HG03064 (cell line): Measurements from ENCODE around the gene MOCOS.

Experiments used
- ATAC-seq: cut with Tn5 transposase; IDR thresholded peaks from one replicate; pipeline ENCODE4 v1.9.1; 2021; ENCODE audit warnings: low read depth; ENCODE audit not compliant: unreplicated experiment

The MOCOS gene

DNA sequence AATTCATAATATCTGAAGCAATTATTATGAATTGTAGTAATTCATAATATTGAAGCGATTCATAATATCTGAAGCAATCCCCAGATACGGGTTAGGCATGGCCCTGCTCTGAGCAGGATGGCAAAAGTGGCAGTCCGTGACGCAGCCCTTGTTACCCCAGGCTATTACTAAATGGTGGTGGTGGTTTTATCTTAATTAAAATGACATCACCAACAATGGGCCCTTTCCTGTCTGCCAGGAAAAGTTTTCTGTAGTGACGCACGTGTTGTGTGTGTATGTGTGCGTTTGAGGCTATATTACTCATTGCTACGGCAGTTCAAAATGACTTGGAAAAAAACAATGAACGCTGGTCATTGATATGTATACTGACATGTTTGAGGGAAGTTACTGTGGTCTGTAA, 10.6 kb upstream of the MOCOS start:
- ATAC-seq: no peak

DNA sequence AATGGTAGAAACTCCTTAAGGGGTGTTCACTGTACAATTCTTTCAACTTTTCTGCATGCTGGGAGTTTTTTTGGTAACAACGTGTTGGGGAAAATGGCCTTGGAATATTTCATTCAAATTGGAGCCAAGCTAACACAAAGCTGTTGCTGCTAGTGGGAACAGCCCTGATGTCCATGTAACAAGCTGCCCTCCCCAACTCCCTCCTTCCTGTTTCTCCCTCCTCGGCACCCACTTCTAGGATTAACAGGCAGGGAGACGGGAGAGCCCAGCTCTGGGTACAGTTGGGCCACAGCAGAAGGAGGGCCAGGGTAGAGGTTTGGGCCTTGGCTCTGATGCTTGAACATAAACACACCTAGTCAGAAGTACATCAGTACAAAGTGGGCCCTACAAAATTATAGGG, 9.4 kb upstream of the MOCOS start:
- ATAC-seq: no peak

DNA sequence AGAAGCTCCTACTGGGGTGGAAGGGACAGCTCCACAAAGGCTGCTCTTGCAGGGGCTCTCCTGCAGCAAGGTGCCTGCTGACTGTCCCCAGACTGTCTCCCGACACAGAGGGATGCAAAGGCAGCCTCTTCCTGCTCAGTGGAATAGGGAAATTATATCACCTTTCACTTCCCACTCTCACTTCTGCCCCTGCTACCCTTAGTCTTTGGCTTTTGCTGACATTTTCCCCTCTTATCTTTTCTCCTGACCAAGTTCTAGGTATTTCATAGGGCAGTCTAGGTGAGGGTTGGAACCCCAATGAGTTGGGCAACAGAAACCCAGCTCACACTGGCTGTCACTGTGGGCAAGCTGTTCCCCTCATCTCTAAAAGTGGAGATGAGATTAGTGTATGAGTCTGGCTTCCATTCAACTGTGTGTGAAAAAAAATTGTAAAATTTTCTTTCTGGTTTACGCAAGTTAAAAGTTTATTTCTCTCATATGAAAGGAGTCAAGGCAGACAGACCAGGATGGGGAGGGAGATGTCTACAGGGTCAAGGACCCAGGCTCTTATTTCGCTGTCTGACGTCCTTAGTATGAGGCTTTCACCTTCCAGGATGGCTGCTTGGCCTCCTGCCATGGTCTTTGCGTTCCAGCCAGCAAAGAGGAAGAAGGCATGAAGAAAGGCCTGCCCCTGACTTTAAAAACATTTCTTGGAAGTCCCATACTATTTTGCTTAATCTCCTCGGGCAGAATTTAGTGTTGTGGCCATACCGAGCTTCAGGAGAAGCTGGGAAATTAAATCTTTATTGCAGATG, 7.5 kb upstream of the MOCOS start:
- ATAC-seq: no peak

DNA sequence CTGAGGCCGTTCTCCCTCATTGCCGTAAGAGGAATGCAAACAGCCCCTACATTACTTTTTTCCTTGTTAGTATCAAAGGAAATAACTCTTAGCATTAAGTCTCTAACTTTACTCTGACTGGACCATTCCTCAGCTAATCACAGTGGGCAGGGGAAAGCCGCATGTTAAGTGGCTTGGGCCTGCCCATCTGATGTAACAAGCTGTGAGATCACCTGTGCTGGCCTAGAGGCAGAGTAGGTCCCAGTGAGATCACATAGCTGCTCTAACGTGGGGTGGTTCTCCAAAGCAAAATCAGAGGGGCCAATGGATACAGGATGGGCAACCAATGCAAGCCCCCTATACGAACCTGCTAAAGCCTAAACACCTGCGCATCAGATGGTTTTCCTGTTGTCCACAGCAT, 5.9 kb upstream of the MOCOS start:
- no peak for ATAC-seq

DNA sequence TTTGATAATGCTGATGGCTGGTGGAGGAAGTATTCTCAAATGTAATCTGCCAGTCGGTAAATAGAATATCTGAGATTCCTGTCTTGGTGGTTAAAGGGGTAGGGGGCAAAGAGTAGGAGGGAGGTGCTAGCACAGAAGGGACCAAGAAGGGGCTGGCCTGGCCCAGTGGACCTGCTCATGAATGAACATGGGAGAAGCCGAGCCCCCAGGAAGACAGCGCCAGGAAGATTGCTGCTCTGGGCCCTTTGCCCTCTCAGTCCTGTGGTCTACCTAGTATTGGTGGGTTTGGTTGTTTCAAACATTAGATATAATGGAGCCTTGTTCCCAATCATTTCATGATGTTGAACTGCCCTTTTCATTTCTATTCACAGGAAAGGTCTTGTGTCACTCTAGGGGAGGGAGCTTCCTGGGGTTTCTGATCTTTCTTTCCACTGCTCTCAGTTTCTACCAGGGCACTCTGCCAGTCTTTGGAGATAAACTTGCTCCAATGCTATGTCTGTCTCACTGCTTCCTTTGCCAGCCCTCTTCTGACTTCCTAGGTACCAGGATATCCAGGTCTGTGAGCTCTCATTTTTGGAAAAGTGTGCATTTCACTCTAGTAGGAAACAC, 5.3 kb upstream of the MOCOS start:
- ATAC-seq: no peak

DNA sequence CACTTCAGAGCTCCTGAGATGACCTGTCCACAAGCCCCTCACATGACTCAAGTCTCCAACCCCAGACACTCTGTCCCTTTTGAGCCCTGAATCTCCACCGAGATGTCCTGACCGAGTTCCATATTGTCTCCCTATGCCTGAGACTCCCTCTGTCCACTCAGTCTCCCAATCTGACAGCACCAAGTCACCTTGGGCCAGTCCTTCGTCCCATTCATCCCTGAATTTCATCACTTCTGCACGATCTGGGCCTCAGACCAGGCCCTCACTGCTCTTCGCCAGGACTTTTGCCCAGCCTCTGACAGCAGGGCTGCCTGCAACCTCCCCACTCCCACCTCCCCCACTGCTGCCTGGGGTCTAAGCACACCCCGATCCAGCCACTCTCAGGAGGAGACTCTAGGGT, 4.3 kb upstream of the MOCOS start:
- ATAC-seq: no peak

DNA sequence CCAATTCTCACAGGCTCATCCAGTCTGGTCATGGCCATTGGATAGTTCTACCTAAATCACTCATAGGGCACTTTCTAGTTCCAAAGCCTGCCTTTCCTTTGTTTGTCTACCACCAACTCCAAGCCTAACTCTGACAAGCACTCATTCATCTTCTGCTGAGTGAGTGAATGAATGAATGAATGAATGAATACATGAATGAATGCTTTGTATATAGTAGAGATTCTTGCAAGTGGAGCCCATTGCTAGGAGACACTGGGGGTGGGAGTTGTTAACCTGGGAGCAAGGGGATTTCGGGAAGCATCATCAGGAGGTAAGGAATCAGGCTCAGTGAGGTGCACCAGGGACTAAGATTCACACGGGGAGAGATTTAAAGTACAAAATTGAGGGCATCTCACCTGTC, 3.3 kb upstream of the MOCOS start:
- ATAC-seq: no peak

DNA sequence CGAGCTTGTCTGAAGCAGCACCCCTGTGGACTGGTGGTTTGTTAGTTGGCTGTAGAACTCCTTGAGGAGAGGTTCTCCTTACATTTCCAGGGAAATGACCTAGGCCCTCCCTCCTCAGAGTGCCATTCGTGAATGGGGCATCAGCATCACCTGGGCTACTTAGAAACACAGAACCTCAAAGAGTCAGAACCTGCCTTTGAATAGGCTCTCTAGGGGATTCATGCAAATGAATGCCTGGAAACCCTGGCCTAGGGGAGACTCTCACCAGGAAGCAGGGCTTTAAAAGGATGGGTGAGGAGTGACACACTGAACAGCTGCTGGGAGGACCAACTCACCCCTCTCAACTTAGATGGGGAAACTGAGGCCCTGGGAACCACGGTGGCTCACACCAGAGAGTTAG, 2.1 kb upstream of the MOCOS start:
- no peak for ATAC-seq

DNA sequence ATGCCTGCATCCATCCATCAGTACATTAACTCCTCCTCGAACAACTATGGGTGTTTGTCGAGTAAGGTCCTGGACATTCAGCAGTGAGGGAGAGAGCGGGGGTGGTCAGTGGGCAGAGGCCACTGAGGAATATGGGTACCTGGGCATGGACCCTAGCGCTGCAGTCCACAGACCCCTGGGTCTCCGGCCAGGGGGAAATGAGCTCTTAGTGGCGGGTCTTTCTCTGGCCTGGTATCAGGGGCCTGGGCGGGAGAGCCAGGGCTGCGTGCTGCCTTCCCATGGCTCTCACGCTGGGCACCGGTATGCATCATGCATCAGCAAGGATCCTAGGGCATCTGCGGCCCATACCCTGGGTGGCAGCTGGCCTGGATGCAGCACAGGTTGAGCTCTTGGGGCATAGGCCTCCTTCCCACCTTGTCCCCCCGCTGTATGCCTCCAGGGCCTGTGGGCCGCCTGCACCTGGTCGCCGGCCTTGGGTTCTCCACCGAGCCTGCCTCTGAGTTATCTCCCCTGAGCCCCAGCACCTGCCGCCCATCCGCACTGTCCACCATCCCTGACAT, 1.3 kb upstream of the MOCOS start:
- no peak for ATAC-seq

DNA sequence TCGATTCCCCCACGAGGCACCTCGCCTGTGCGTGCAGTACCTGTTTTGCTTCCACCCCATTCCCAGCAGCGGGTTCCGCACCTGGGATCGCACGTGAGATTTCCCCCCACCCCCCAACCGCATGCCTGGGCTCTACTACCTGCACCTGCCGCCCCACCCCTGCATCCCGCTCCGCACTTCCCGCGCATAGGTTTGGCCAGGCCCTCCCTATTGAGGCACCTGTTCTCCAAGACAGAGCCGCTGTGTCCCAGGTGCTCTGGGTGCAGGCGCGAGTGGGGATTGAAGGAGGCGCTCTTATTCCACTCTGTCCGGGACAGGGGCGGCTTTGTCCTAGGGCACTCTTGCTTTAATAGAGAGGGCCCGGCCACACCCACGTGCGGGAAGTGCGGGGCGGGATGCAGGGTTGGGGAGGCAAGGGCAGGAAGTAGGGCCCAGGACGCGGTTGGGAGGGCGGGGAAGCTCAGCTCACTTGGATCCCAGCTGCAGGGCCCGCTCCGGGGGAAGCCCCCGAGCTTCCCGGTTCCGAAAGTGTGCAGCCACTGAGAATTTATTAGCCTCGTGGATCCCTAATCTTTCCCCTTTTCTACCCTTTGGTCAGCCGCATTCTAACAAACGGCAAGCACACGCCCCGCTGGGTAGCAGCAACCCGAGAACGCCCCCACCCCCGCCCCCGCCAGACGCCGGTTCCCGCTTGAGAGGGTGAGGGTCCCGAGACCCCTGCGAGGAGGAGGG, 670 bp upstream of the MOCOS start:
- ATAC-seq: no peak

DNA sequence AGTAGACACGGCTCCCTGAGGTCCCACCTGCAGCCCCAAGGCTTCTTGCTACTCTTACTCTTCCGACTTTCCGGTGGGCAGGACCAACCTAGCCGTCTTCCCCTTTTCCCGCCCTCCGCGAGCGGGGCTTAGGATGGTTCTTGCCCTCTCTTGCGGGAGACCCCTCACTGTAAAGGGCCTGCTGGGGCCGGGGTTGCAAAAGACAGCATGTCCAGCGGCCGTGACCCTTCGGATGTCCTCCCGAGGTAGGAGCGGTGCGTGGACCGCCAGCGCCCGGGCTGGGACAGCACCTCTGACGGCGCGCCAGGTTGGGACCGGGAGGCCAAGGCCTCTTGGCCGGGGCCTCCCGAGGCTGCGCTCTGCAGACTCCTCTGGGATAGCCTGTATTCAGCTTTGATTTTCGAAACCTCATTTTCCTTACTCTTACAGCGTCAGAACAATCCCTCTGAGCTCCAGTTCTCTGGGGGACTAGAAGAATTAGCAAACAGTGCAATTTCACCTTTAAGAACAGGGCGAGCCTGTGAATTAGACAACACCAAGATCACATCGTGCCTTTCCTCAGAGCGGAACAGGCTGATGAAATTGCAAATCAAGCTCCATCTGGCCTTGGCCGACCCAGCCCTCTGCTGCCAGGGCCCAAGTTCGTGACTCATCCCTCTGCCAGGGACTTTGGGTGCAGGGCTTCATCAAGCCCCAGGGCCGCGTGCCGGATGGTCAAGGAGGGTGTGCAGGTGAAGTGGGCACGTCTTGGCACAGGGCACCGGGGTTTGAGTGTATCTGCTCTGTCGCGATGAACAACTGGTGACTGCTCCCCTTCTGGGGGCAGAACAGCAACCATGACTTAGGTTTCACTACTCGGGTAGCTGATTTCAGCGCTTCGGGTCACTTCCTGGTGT, 777 bp downstream of the MOCOS start:
- ATAC-seq: peak; percentile 10

DNA sequence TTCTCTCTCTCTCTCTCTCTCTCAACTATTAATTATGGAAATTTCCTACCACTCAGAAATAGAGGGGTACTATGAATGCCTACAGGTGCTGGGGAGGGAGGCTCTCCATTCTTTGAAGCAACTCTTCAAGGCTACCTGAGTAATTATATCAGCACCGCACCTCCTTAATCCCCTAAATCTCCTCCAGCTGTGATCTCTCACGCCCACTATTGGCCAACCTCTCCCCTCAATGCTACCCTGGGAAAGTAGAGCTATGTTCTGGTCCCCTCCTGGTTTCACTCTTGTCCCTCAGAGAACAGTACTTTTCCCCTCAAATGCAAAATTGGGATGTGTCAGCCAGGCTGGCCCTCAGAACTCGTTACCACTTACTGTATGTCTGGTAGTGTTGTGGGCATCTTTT, 1.6 kb downstream of the MOCOS start:
- no peak for ATAC-seq

DNA sequence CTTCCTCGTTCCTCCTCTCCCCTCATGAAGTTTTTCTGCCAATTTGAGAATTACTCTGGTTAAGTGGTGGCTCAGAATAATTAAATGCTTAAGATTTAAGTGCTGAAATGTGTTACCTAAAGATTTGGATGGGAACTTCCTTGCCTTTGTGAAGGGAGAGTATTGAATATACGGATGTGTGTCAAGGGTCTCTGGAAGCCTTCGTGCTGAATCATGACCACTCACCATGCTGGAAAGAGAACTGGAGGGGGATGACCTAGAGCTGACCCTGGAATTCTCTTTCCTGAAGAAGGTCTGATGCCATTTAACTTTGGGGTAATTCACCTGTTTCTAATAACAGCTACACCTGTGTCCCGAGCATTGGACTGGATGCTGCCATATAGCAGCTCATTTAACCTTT, 2.2 kb downstream of the MOCOS start:
- no peak for ATAC-seq

DNA sequence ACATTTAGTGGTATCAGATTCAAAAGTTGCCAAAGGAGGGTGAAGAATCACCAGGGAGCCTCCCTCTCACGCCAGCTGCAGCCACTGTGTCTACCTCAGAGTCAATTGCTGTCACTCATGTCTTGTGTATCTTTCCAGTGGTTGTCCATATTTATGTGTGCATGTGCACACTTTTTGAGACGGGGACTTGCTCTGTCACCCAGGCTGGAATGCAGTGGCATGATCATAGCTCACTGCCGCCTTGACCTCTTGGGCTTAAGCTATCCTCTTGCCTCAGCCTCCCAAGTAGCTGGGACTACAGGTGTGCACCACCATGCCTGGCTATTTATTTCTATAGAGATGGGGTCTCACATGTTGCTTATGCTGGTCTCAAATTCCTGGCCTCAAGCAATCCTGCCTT, 4.0 kb downstream of the MOCOS start:
- no peak for ATAC-seq

DNA sequence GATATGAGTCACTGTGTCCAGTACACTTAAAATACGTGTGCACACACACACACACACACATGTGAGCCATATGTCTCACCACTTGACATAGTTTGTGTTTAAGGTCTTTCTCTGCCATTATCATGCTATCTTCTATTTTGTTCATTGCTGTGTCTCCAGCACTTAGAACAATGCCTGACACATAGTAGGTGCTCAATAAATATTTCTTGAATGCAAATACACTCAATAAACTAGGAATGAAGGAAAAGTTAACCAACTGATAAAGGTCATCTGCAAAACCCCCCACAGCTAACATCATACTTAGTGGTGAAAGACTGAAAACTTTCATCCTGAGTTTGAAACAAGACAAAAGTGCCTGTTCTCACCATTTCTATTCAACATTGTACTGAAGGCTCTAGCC, 4.4 kb downstream of the MOCOS start:
- no peak for ATAC-seq

DNA sequence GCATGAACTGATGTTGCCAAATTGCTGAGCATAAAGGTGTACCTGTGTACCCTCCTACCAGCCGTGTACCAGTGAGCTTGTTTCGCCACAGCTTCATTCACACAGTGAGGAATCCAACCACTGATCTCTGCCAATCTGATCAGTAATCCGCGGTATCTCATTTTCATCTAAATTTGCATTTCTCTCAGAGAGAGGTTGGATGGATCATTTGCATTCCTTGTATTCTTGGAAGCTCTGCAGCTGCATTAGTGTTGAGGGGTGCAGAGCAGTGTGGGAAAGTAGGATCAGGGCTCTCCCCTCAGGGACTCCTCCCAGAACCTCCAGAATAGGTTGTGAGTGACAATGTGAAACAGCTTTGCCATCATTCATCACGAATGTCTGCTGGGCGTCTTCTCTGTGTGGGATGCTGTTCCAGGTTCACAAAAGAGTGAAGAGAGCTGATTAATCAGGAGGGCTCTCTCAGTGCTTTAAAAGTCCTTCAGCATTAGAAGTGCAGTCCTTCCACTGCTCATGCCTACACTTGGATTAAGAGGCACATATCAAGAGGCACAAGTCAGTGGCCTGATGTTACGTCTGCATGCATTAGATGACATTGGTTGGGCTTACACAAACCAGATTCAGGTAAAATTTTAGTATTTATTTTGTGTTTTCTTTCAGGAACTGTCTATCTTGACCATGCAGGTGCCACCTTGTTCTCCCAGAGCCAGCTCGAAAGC, 7.5 kb downstream of the MOCOS start:
- no peak for ATAC-seq

DNA sequence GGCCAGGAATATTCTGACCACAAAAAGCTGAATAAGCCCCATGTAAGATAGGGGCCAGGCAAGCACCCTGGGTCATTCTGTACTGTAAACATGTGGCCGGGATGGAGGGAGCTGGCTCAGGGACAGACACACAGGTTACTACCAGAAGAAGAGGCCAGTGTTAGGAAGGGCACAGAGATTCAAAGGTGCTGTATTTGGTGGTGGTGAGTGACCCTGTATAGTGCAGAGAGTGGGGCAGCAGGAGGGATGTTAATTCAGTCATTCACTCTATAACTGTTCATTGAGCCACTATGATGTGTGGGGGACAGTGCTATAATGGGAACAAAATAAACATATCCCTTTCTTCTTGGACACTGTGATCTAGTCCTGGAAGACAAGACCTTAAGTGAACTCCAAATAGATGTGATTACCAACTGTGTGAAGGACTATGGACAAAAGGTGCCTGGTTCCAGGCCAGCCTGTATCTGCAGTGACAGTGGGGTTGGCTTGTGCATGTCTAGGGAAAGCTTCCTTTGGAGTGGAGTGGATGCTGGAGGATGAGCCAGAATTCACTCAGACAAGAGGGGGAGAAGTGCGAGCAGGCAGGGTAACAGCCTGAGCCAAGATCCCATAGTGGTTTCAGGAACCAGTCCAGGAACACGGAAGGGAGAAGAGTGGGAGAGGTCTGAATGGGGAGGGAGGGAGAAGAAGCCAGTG, 8.3 kb downstream of the MOCOS start:
- no peak for ATAC-seq

DNA sequence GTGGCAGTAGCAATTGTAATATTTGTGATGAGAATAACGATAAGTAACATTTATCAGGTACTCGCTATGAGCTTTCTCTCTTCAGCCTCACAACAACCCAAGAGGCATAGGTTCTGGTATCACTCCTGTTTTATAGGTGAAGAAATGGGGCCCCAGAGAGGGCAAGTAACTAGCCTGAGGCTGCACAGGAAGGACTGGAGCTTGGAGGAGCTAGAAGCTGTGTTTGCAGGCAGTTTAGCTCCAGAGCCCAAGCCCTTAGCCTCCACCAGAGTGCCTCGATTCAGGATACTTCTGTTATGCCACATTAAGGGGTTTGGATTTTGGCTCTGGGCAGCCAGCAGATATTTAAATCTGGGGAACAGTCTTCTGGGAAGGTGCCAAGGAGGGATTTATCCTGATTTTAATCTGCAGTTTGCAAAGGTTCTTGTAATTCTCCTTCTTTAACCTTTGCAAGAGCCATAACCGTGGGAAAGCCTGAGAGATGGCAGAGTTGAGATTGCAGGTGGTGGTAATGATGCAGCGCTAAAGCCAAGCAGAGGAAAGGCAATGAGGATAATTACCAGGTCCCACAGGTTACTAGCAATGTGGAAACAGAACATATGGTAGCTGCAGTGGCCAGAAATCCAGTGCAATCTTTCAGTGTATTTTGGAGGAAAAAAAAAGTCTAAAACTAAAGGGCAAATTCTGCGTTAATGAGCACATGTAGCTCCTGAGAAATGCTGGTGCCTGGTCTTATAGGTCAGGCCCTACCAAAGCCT, 9.1 kb downstream of the MOCOS start:
- no peak for ATAC-seq
